Measurements from ENCODE around the gene CHRNB4.

- no peak for TF ChIP-seq CTCF (IDR thresholded peaks at IDR 0.05)
- no peak for TF ChIP-seq EZH2 (IDR thresholded peaks at IDR 0.05; ENCODE audit: borderline replicate concordance, insufficient read depth, low read depth, low read length, poor library complexity, severe bottlenecking)
Measured at GRCh38 chr15:78667578-78668236, 26.7 kb upstream of the CHRNB4 start.
